ENCODE data around the gene ANKRD66. TPM values are rescaled to one million over a fixed set of nuclear protein-coding genes. Genes with fewer than 3 reads are reported as not detected.

ANKRD66 gene
- total RNA-seq (2012; rRNA removed): not detected in 2 replicates
- polyA plus RNA-seq (2012; rRNA removed): not detected in 2 replicates
- not detected in 2 replicates for polyA plus RNA-seq (2012; cell fraction: cytosol; rRNA removed)
- polyA plus RNA-seq (2012; cell fraction: nucleus; rRNA removed; ENCODE audit: low replicate concordance): not detected in 2 replicates
- not detected for Bru-seq, nascent RNA
- not detected for BruChase-seq, experiment 1, labeled RNA remaining after a 6-hour chase
- BruChase-seq, experiment 2, labeled RNA remaining after a 2-hour chase: not detected
- long read RNA-seq: 0 reads

DNA sequence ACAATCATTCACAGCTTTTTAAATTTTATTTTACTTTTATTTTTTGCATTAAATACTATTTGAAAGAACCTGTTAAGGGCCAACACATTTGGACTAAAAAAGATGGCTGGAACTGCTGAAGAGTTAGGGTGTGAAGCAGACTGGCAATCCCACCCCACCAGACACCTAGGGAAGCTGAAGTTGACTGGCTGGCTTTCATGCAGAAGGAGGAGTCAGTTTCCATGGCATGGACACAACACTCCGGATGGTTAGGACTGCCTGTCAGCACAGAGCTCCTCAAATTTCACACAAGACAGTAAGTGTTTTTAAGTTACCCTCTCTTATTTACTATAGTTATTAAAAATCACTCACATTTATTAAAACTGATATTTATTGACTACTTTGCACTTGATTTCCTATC lies at the start of gene ANKRD66:
ANKRD66 (plus strand) TSS at position 238 of the 400 bp plus-strand sequence. CDS start 5,016 bp downstream, outside the sequence.
- H2BK5ac ChIP-seq (ENCODE audit: low read depth, low read length, poor library complexity, severe bottlenecking): no peak within 1 kb of the TSS
- WGBS, 2 experiments (ENCODE audit: extremely low coverage in 2 of 2, insufficient read length in 1 of 2): no CpG with 5 or more reads among the region's 1 CpG
- no peak within 1 kb of the TSS for H4K5ac ChIP-seq (ENCODE audit: low read depth, low read length)
- intact Hi-C loops (cut with micrococcal nuclease): no loop called here
- H3K23ac ChIP-seq (ENCODE audit: low read depth, low read length): no peak within 1 kb of the TSS
- no peak within 1 kb of the TSS for H2AFZ ChIP-seq (replicated peaks; ENCODE audit: low read length, poor library complexity)
- no peak within 1 kb of the TSS for H3K27ac ChIP-seq (ENCODE audit: insufficient read depth, low read length)
- H2AK5ac ChIP-seq (ENCODE audit: low read depth, low read length): no peak within 1 kb of the TSS
- no peaks in the 10 kb centered on the region for H3K9me1 ChIP-seq (ENCODE audit: insufficient read depth, low read length)
- H3K79me1 ChIP-seq (ENCODE audit: low read depth in 1 of 2, low read length in 2 of 2): no peaks in the 10 kb centered on the region
- no peak within 1 kb of the TSS for H2BK15ac ChIP-seq (ENCODE audit: low read depth, low read length)
- H3K9ac ChIP-seq (ENCODE audit: low read depth, low read length): no peak within 1 kb of the TSS
- no peak for ATAC-seq (ENCODE audit: low read depth)
- DNase-seq: no peak
- H3K36me3 ChIP-seq (ENCODE audit: control insufficient read depth, insufficient read depth, low read length): no peaks in the 10 kb centered on the region
- BruUV-seq (replicated peaks): no TSS peak
- H3K18ac ChIP-seq (ENCODE audit: low read depth, low read length): no peak within 1 kb of the TSS
- H4K20me1 ChIP-seq (ENCODE audit: insufficient read depth, low read length): no peaks in the 10 kb centered on the region
- CTCF ChIA-PET: no interaction called here
- in situ Hi-C loops (cut with MboI; ENCODE audit: low sequenced_read_pairs): no loop called here
- H4K91ac ChIP-seq (ENCODE audit: insufficient read depth, low read depth, low read length): no peak within 1 kb of the TSS
- H3K14ac ChIP-seq (replicated peaks; ENCODE audit: low read depth, low read length): no peak within 1 kb of the TSS
- no peak within 1 kb of the TSS for H2AK9ac ChIP-seq (replicated peaks; ENCODE audit: low read depth, low read length, poor library complexity)
- H4K8ac ChIP-seq (ENCODE audit: low read depth in 2 of 2, low read length in 2 of 2): no peak within 1 kb of the TSS
- H3K56ac ChIP-seq (ENCODE audit: extremely low read depth, insufficient read depth, low read length): no peak within 1 kb of the TSS
- H2BK120ac ChIP-seq (ENCODE audit: low read depth, low read length): no peak within 1 kb of the TSS
- H3K4me2 ChIP-seq (ENCODE audit: low read depth, low read length): no peak within 1 kb of the TSS
- dilution Hi-C loops (cut with HindIII; ENCODE audit: low sequenced_read_pairs, unreplicated experiment): no loop called here
- H3K4me1 ChIP-seq (ENCODE audit: control insufficient read depth, insufficient read depth, low read length): no peaks in the 10 kb centered on the region
- no peaks in the 10 kb centered on the region for H3K9me3 ChIP-seq (ENCODE audit: control insufficient read depth, insufficient read depth, low read length)
- POLR2A ChIA-PET (ENCODE audit: unreplicated experiment): interaction anchor here (0.6 kb wide), 1 partner anchor 38 kb away, joined by 5 read pairs; no protein-coding TSS in a partner anchor
- no peak within 1 kb of the TSS for H3K4me3 ChIP-seq (ENCODE audit: insufficient read depth, low read depth, low read length)
- H3K4ac ChIP-seq (ENCODE audit: low read depth, low read length): no peak within 1 kb of the TSS
- no peak within 1 kb of the TSS for H2BK20ac ChIP-seq (ENCODE audit: low read depth, low read length)
- no peaks in the 10 kb centered on the region for H3K27me3 ChIP-seq (ENCODE audit: control insufficient read depth, insufficient read depth, low read length)
- no peak for TF ChIP-seq BHLHE40 (IDR thresholded peaks at IDR 0.05; ENCODE audit: low read depth, low read length)
- TF ChIP-seq NFE2L2 (IDR thresholded peaks at IDR 0.05; ENCODE audit: low read depth, low read length): no peak
- no peak for TF ChIP-seq CEBPB (IDR thresholded peaks at IDR 0.05; ENCODE audit: low read depth, low read length)
- TF ChIP-seq MAFK (IDR thresholded peaks at IDR 0.05; ENCODE audit: low read depth, low read length): no peak
- no peak for TF ChIP-seq POLR2A (IDR thresholded peaks at IDR 0.05; ENCODE audit: low read depth, low read length)
- TF ChIP-seq, protein P1, sequence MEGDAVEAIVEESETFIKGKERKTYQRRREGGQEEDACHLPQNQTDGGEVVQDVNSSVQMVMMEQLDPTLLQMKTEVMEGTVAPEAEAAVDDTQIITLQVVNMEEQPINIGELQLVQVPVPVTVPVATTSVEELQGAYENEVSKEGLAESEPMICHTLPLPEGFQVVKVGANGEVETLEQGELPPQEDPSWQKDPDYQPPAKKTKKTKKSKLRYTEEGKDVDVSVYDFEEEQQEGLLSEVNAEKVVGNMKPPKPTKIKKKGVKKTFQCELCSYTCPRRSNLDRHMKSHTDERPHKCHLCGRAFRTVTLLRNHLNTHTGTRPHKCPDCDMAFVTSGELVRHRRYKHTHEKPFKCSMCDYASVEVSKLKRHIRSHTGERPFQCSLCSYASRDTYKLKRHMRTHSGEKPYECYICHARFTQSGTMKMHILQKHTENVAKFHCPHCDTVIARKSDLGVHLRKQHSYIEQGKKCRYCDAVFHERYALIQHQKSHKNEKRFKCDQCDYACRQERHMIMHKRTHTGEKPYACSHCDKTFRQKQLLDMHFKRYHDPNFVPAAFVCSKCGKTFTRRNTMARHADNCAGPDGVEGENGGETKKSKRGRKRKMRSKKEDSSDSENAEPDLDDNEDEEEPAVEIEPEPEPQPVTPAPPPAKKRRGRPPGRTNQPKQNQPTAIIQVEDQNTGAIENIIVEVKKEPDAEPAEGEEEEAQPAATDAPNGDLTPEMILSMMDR (conservative IDR thresholded peaks at IDR 0.05; ENCODE audit: low read depth, low read length): no peak
- TF ChIP-seq RFX5 (IDR thresholded peaks at IDR 0.05; ENCODE audit: low read depth, low read length): no peak
- TF ChIP-seq SMC3 (IDR thresholded peaks at IDR 0.05; ENCODE audit: low read depth, low read length): no peak
- TF ChIP-seq, protein P2, sequence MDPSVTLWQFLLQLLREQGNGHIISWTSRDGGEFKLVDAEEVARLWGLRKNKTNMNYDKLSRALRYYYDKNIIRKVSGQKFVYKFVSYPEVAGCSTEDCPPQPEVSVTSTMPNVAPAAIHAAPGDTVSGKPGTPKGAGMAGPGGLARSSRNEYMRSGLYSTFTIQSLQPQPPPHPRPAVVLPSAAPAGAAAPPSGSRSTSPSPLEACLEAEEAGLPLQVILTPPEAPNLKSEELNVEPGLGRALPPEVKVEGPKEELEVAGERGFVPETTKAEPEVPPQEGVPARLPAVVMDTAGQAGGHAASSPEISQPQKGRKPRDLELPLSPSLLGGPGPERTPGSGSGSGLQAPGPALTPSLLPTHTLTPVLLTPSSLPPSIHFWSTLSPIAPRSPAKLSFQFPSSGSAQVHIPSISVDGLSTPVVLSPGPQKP (IDR thresholded peaks at IDR 0.05; ENCODE audit: borderline replicate concordance, low read depth, low read length): no peak
